ENCODE results near the gene ABLIM1. TPM values are rescaled to one million over a fixed set of nuclear protein-coding genes. Genes with fewer than 3 reads are reported as not detected.

The ABLIM1 gene
- total and polyA plus RNA-seq, 2 of the 4 experiments (the other 2 are of a cell fraction): 7.7 to 9.9 TPM

GRCh38 chr10:114566064-114566463 is 92.0 kb downstream of the ABLIM1 start:
- DNase-seq: no peak
- no peak for TF ChIP-seq RFX5 (IDR thresholded peaks at IDR 0.05; ENCODE audit: low read depth, low read length)
- TF ChIP-seq ELK1 (IDR thresholded peaks at IDR 0.05; ENCODE audit: borderline replicate concordance, low read depth, low read length): no peak
- TF ChIP-seq NFE2L2 (IDR thresholded peaks at IDR 0.05; ENCODE audit: low read depth, low read length): no peak
- TF ChIP-seq CHD1 (IDR thresholded peaks at IDR 0.05; ENCODE audit: low read depth, low read length): no peak
- no peak for TF ChIP-seq RAD21 (IDR thresholded peaks at IDR 0.05; ENCODE audit: low read length)
- no peak for TF ChIP-seq USF2 (IDR thresholded peaks at IDR 0.05; ENCODE audit: low read depth, low read length)
- TF ChIP-seq SMC3 (IDR thresholded peaks at IDR 0.05; ENCODE audit: low read depth, low read length): no peak
- TF ChIP-seq MAFK (IDR thresholded peaks at IDR 0.05; ENCODE audit: low read depth, low read length): no peak
- TF ChIP-seq POLR2A (IDR thresholded peaks at IDR 0.05; ENCODE audit: low read depth, low read length): no peak
- TF ChIP-seq CTCF (conservative IDR thresholded peaks at IDR 0.05; ENCODE audit: low read depth, low read length): no peak
- no peak for TF ChIP-seq CEBPB (IDR thresholded peaks at IDR 0.05; ENCODE audit: low read depth, low read length)

More at GRCh38 chr10:114566064-114566463, 92.0 kb downstream of the ABLIM1 start:
- Histone ChIP-seq H3K27ac (ENCODE audit: insufficient read depth, low read length) (no peak overlapping the region), H3K79me1 (ENCODE audit: low read depth in 1 of 2, low read length in 2 of 2) (no peaks in the 10 kb centered on the region), H2AK9ac (replicated peaks; ENCODE audit: low read depth, low read length, poor library complexity) (no peak overlapping the region), H3K27me3 (ENCODE audit: control insufficient read depth, insufficient read depth, low read length) (no peaks in the 10 kb centered on the region), H3K9ac (ENCODE audit: low read depth, low read length) (no peak overlapping the region), H3K4me3 (ENCODE audit: insufficient read depth, low read depth, low read length) (no peak overlapping the region), H3K56ac (ENCODE audit: extremely low read depth, insufficient read depth, low read length) (no peak overlapping the region), H3K9me3 (ENCODE audit: control insufficient read depth, insufficient read depth, low read length) (no peaks in the 10 kb centered on the region), H3K9me1 (ENCODE audit: insufficient read depth, low read length) (no peaks in the 10 kb centered on the region), H4K20me1 (ENCODE audit: insufficient read depth, low read length) (no peaks in the 10 kb centered on the region), H3K14ac (replicated peaks; ENCODE audit: low read depth, low read length) (no peak overlapping the region), H3K18ac (ENCODE audit: low read depth, low read length) (no peak overlapping the region), H3K36me3 (ENCODE audit: control insufficient read depth, insufficient read depth, low read length) (no peaks in the 10 kb centered on the region), H2BK15ac (ENCODE audit: low read depth, low read length) (no peak overlapping the region), H3K4ac (ENCODE audit: low read depth, low read length) (no peak overlapping the region), H4K5ac (ENCODE audit: low read depth, low read length) (no peak overlapping the region), H4K8ac (ENCODE audit: low read depth in 2 of 2, low read length in 2 of 2) (no peak overlapping the region), H2BK120ac (ENCODE audit: low read depth, low read length) (no peak overlapping the region), H3K4me2 (ENCODE audit: low read depth, low read length) (no peak overlapping the region), H3K4me1 (ENCODE audit: control insufficient read depth, insufficient read depth, low read length) (no peaks in the 10 kb centered on the region), H2BK5ac (ENCODE audit: low read depth, low read length, poor library complexity, severe bottlenecking) (no peak overlapping the region), H3K23ac (ENCODE audit: low read depth, low read length) (no peak overlapping the region), H2AK5ac (ENCODE audit: low read depth, low read length) (no peak overlapping the region), H4K91ac (ENCODE audit: insufficient read depth, low read depth, low read length) (no peak overlapping the region), H2AFZ (replicated peaks; ENCODE audit: low read length, poor library complexity) (no peak overlapping the region), H2BK20ac (ENCODE audit: low read depth, low read length) (no peak overlapping the region)
- intact Hi-C loops (cut with micrococcal nuclease) (no loop called here), dilution Hi-C loops (cut with HindIII; ENCODE audit: low sequenced_read_pairs, unreplicated experiment) (no loop called here), in situ Hi-C loops (cut with MboI; ENCODE audit: low sequenced_read_pairs) (no loop called here)
- no peak for ATAC-seq (ENCODE audit: low read depth)
- BruUV-seq (replicated peaks): no TSS peak
- ChIA-PET POLR2A (ENCODE audit: unreplicated experiment) (no interaction called here), CTCF (no interaction called here)
- WGBS, 2 experiments (ENCODE audit: extremely low coverage in 2 of 2, insufficient read length in 1 of 2): 100% methylated on average over 1 of the region's 7 CpGs; no CpG with 5 or more reads in 1 of the 2 experiments

Data from IMR-90 (cell line).